Esophagus muscularis mucosa (tissue), 4 donors: ENCODE data around the gene RUNX1. TPM values are rescaled to one million over a fixed set of nuclear protein-coding genes. Genes with fewer than 3 reads are reported as not detected.

Source experiments
- DNase-seq: peaks from one replicate; pipeline ENCODE4 v3.0.0-alpha.2; 2017; ENCODE audit errors: extremely low spot score
- H3K27ac ChIP-seq, 4 donors: fragments of 200-600 bp; sonication (generic); replicated peaks in 1 of 4; 1 replicate in 3 of 4; 2 replicates in 1 of 4; pipeline ENCODE4 v1.5.1; 2016 to 2019; ENCODE audit warnings: mild to moderate bottlenecking in 1 of 4
- H3K27me3 ChIP-seq, 4 donors: fragments of 200-600 bp; sonication (generic); one replicate each; pipeline versions ENCODE4 v1.5.1 to v1.6.0; 2016 to 2019
- H3K36me3 ChIP-seq, 4 donors: fragments of 200-600 bp; sonication (generic); one replicate each; pipeline ENCODE4 v1.5.1; 2016 to 2019
- H3K4me1 ChIP-seq, 4 donors: fragments of 200-600 bp; sonication (generic); one replicate each; pipeline ENCODE4 v1.5.1; 2016 to 2019
- H3K4me3 ChIP-seq, 4 donors: fragments of 200-600 bp; sonication (generic); 1 replicate in 2 of 4; 2 replicates in 2 of 4; pipeline ENCODE4 v1.5.1; 2016 to 2019; ENCODE audit warnings: mild to moderate bottlenecking in 4 of 4, moderate library complexity in 1 of 4
- H3K9me3 ChIP-seq, 4 donors: fragments of 200-600 bp; sonication (generic); 1 replicate in 3 of 4; 2 replicates in 1 of 4; pipeline ENCODE4 v1.5.1; 2016 to 2019
- CTCF ChIP-seq, 3 experiments: fragments of 200-600 bp in 2 of 3; fragments of 450-650 bp in 1 of 3; sonication (generic) in 2 of 3; IDR thresholded peaks; one replicate each; pipeline ENCODE4 v1.5.1; 2017 to 2019; ENCODE audit warnings: antibody characterized with exemption in 3 of 3, mild to moderate bottlenecking in 2 of 3, moderate library complexity in 1 of 3
- EP300 ChIP-seq: sonication (generic); formaldehyde crosslinking; IDR thresholded peaks from one replicate; pipeline ENCODE4 v1.6.1; 2017; ENCODE audit warnings: antibody characterized with exemption
- POLR2A ChIP-seq: fragments of 450-650 bp; IDR thresholded peaks from one replicate; pipeline ENCODE4 v1.6.1; 2017; ENCODE audit warnings: antibody characterized with exemption, moderate library complexity, mild to moderate bottlenecking, low read depth
- POLR2AphosphoS5 ChIP-seq, 2 donors: sonication (generic); formaldehyde crosslinking; IDR thresholded peaks; one replicate each; pipeline ENCODE4 v1.6.1; 2017; ENCODE audit warnings: antibody characterized with exemption in 2 of 2
- WGBS: methylation state at CpG from one replicate; pipeline ENCODE4 v1.1.5; 2018; 5-methylcytosine and 5-hydroxymethylcytosine counted together
- intact Hi-C: fragments of 100-400 bp; cut with DNase I; formaldehyde crosslinking; loops from one replicate; pipeline ENCODE4 v1.15.1; 2023
- total RNA-seq, 4 donors: library from RNA; depleted of rRNA; stranded (reverse); fragments of >200 nt; gene quantifications; one replicate each; pipeline versions ENCODE4 v1.1.0 to v1.2.1, GENCODE V29; 2016

RUNX1 gene
- total RNA-seq, 4 donors from 2014 or later: 3.7 to 10.9 (median 5.6) TPM

DNA sequence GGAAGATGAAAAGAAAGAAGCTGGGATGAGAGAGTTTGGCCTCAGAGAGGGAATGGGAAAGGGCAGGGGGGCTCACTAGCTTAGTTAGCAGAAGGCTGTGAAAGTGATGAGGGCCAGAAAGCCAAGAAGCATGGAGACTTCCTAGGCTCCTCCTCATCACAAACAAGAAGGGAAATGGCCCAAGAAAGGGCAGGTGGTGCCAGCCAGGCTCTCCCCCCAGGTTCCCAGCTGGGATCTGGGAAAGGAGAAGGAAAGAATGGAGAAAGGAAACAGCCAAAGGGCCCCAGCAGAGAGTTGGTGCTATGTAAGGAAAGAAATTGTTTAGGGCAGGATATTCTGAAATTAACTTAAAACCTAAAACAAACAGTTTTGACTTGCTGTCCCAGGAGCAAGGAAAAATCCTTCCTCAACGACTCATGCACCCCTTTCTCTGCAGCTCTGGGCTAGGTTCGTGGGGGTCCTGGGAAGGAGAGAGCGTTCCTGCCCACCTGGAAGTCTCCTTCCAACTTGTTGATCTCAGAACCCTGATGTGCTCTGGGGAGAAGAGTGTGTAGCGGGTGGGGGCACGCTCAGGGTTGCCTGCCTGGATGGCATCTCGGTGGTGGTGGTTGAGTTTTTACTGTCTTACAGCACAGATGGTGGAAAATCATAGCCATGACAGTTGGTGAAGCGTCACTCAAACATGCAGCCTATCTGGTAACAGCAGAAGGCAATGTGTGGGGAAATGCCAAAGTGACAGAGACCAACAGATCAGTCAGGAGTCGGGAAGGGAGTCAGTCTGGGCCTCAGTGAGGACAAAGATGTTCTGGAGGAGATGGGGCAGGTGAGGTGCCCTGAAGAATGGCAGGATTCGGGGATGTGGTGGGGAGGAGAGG lies 233.0 kb downstream of the RUNX1 start:
- H3K27ac ChIP-seq: no peak overlapping the region
- intact Hi-C loops: no loop called here
- no peaks in the 10 kb centered on the region for H3K36me3 ChIP-seq

DNA sequence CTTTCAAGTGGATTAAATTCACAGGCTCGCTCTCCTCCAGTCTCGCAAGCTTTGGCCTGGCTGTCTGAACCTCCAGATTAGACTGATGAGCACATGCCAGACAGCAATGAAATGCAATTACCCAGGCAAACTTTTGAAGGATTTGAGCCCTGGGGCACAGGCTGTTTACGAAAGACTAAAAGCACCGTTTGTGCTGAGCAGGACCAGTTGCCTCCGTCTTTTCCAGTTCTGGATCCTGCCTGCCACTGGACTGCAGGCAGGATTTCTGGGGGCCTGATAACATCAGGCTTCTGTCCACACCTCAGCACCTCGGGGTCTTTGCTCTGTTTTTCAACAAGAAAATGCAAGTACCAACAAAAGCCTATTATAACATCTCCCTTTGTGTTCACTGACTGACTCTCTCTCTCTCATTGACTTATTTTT lies 234.6 kb downstream of the RUNX1 start:
- TF ChIP-seq POLR2A: no peak
- no peak for TF ChIP-seq EP300
- TF ChIP-seq CTCF (IDR thresholded peaks at IDR 0.05): no peak
- TF ChIP-seq POLR2AphosphoS5 (IDR thresholded peaks at IDR 0.05): no peak
- H3K4me1 ChIP-seq: no peaks in the 10 kb centered on the region
- H3K27me3 ChIP-seq: peaks cover 0 to 16% (median 0%) of the 10 kb centered on the region in 4 donors
- no peaks in the 10 kb centered on the region for H3K9me3 ChIP-seq
- H3K4me3 ChIP-seq: no peak overlapping the region
- no peak for DNase-seq
- WGBS: 82% methylated on average over 6 of the region's 6 CpGs
- intact Hi-C loops: no loop called here
- no peak overlapping the region for H3K27ac ChIP-seq
- H3K36me3 ChIP-seq: no peaks in the 10 kb centered on the region

More for the DNA sequence above, 233.0 kb downstream of the RUNX1 start:
- Histone ChIP-seq H3K9me3 (no peaks in the 10 kb centered on the region), H3K4me1 (no peaks in the 10 kb centered on the region), H3K4me3 (no peak overlapping the region), H3K27me3 (peaks cover 0 to 29% (median 0%) of the 10 kb centered on the region in 4 donors)
- 93% methylated on average over 9 of the region's 9 CpGs for WGBS
- TF ChIP-seq POLR2AphosphoS5 (IDR thresholded peaks at IDR 0.05): no peak
- TF ChIP-seq POLR2A: no peak
- no peak for TF ChIP-seq EP300
- no peak for TF ChIP-seq CTCF (IDR thresholded peaks at IDR 0.05)
- no peak for DNase-seq

- no peak for DNase-seq
- Histone ChIP-seq H3K9me3 (no peaks in the 10 kb centered on the region), H3K4me3 (no peak overlapping the region), H3K36me3 (no peaks in the 10 kb centered on the region), H3K27ac (no peak overlapping the region), H3K4me1 (no peaks in the 10 kb centered on the region), H3K27me3 (peaks cover 0 to 9% (median 0%) of the 10 kb centered on the region in 4 donors)
- no peak for TF ChIP-seq POLR2A
- WGBS: 92% methylated on average over 10 of the region's 10 CpGs
- intact Hi-C loops: no loop called here
Measured at GRCh38 chr21:34813266-34813894, 235.7 kb downstream of the RUNX1 start.

GRCh38 chr21:34812504-34813265 lies 236.4 kb downstream of the RUNX1 start:
- peaks cover 0 to under 1% (median 0%) of the 10 kb centered on the region in 4 donors for H3K9me3 ChIP-seq
- H3K4me3 ChIP-seq: no peak overlapping the region
- intact Hi-C loops: no loop called here
- no peak overlapping the region for H3K27ac ChIP-seq
- no peaks in the 10 kb centered on the region for H3K36me3 ChIP-seq
- peaks cover 0 to 5% (median 0%) of the 10 kb centered on the region in 4 donors for H3K27me3 ChIP-seq
- no peaks in the 10 kb centered on the region for H3K4me1 ChIP-seq
- WGBS: 55% methylated on average over 7 of the region's 7 CpGs
- DNase-seq: no peak
- TF ChIP-seq POLR2AphosphoS5 (IDR thresholded peaks at IDR 0.05): no peak
- TF ChIP-seq EP300: no peak
- no peak for TF ChIP-seq POLR2A
- no peak for TF ChIP-seq CTCF (IDR thresholded peaks at IDR 0.05)

GRCh38 chr21:34811368-34811767 lies 237.7 kb downstream of the RUNX1 start:
- WGBS: 89% methylated on average over 4 of the region's 4 CpGs
- no peak for DNase-seq
- peaks cover 0 to 5% (median 0%) of the 10 kb centered on the region in 4 donors for H3K27me3 ChIP-seq
- no peaks in the 10 kb centered on the region for H3K4me1 ChIP-seq
- intact Hi-C loops: no loop called here
- TF ChIP-seq POLR2AphosphoS5 (IDR thresholded peaks at IDR 0.05) (no peak), EP300 (no peak), POLR2A (no peak), CTCF (IDR thresholded peaks at IDR 0.05) (no peak)
- H3K9me3 ChIP-seq: peaks cover 0 to 13% (median 2%) of the 10 kb centered on the region in 4 donors
- no peak overlapping the region for H3K27ac ChIP-seq
- no peak overlapping the region for H3K4me3 ChIP-seq
- no peaks in the 10 kb centered on the region for H3K36me3 ChIP-seq
